A549 (cell line): Measurements from ENCODE around the gene KHDRBS2. TPM values are rescaled to one million over a fixed set of nuclear protein-coding genes. Genes with fewer than 3 reads are reported as not detected.

ENCODE experiments used
- ATAC-seq, 2 experiments: fragments of 200-7000 bp in 1 of 2; fragments of >200 bp in 1 of 2; cut with Nextera tagmentation in 1 of 2; cut with Tn5 transposase in 1 of 2; 3 replicates each; pipeline versions ENCODE4 v1.8.0 to v1.9.1; 2018 to 2020; ENCODE audit warnings: mild to moderate bottlenecking in 1 of 2, moderate library complexity in 1 of 2
- CTCF ChIA-PET: fragments of 300-600 bp; sonication (Branson Sonifier 250); formaldehyde crosslinking; extraction: SDS; loops from one replicate; lab custom pipeline; 2021; ENCODE audit warnings: antibody characterized with exemption, inconsistent platforms; lab: Yijun Ruan, JAX
- POLR2A ChIA-PET: fragments of 350-600 bp; formaldehyde crosslinking; extraction: SDS; loops from one replicate; lab custom pipeline; 2021; ENCODE audit warnings: antibody characterized with exemption, inconsistent platforms; lab: Yijun Ruan, JAX
- DNase-seq, 2 experiments: peaks; one replicate each; pipeline versions ENCODE4 v3.0.0 to v3.0.0-alpha.2; 2011 to 2016; ENCODE audit warnings: low read depth in 1 of 2, low spot score in 1 of 2
- FAIRE-seq: peaks from 2 replicates; lab custom pipeline; 2011; peaks lifted over from hg19 to GRCh38; lab: Jason Lieb, UNC
- H3K27ac ChIP-seq, 2 experiments: fragments of >200 bp; sonication (Bioruptor Twin); formaldehyde crosslinking; 3 replicates each; pipeline ENCODE4 v1.5.1; 2016 to 2017
- H3K4me1 ChIP-seq: fragments of >200 bp; sonication (Bioruptor Twin); formaldehyde crosslinking; 3 replicates; pipeline ENCODE4 v1.6.1; 2016
- H3K4me2 ChIP-seq: fragments of >200 bp; sonication (Bioruptor Twin); formaldehyde crosslinking; 3 replicates; pipeline ENCODE4 v1.6.1; 2016
- H3K4me3 ChIP-seq: fragments of >200 bp; sonication (Bioruptor Twin); formaldehyde crosslinking; 3 replicates; pipeline ENCODE4 v1.5.1; 2016
- H3K9me3 ChIP-seq: fragments of >200 bp; sonication (Bioruptor Twin); formaldehyde crosslinking; 3 replicates; pipeline ENCODE4 v1.6.1; 2016
- BHLHE40 ChIP-seq: IDR thresholded peaks from 2 replicates; pipeline ENCODE4 v1.6.1; 2012; ENCODE audit warnings: low read depth, low read length, inconsistent platforms
- CBX2 ChIP-seq: fragments of 200-600 bp; sonication (generic); IDR thresholded peaks from 2 replicates; pipeline ENCODE4 v1.6.1; 2016; ENCODE audit warnings: low read depth, mild to moderate bottlenecking, borderline replicate concordance
- CEBPB ChIP-seq, 2 experiments: fragments of >200 bp in 1 of 2; sonication (Bioruptor Twin) in 1 of 2; formaldehyde crosslinking in 1 of 2; IDR thresholded peaks; 2 replicates each; pipeline ENCODE4 v1.6.1; 2012 to 2016
- CHD4 ChIP-seq: fragments of 200-600 bp; sonication (generic); IDR thresholded peaks from 2 replicates; pipeline ENCODE4 v1.6.1; 2016; ENCODE audit warnings: antibody characterized with exemption, mild to moderate bottlenecking, borderline replicate concordance
- EHF ChIP-seq: fragments of 250-450 bp; sonication (Bioruptor Pico); IDR thresholded peaks from 2 replicates; pipeline ENCODE4 v1.5.0; 2020; ENCODE audit warnings: mild to moderate bottlenecking
- EHMT2 ChIP-seq: fragments of 200-600 bp; sonication (generic); IDR thresholded peaks from 2 replicates; pipeline ENCODE4 v1.6.1; 2016; ENCODE audit warnings: antibody characterized with exemption, low read depth, mild to moderate bottlenecking, moderate library complexity
- ESRRA ChIP-seq: fragments of 150-350 bp; IDR thresholded peaks from 2 replicates; pipeline ENCODE4 v1.6.1; 2014; ENCODE audit warnings: mild to moderate bottlenecking, low read length, borderline replicate concordance
- GATA3 ChIP-seq: IDR thresholded peaks from 2 replicates; pipeline ENCODE4 v1.6.1; 2012; ENCODE audit warnings: borderline replicate concordance
- HDAC2 ChIP-seq: fragments of 200-600 bp; sonication (generic); IDR thresholded peaks from 2 replicates; pipeline ENCODE4 v1.6.1; 2016
- HEYL ChIP-seq: fragments of 250-450 bp; sonication (Bioruptor Pico); IDR thresholded peaks from 2 replicates; pipeline ENCODE4 v1.8.0; 2021; ENCODE audit warnings: mild to moderate bottlenecking, moderate library complexity
- HOXA7 ChIP-seq: fragments of 250-450 bp; sonication (Bioruptor Pico); IDR thresholded peaks from 2 replicates; pipeline ENCODE4 v1.5.0; 2020; ENCODE audit warnings: mild to moderate bottlenecking, moderate library complexity
- JUN ChIP-seq, 2 experiments: fragments of >200 bp; sonication (Bioruptor Twin); formaldehyde crosslinking; IDR thresholded peaks; 2 replicates in 1 of 2; 3 replicates in 1 of 2; pipeline ENCODE4 v1.6.1; 2016 to 2017
- KDM1A ChIP-seq: fragments of 200-600 bp; sonication (generic); IDR thresholded peaks from 2 replicates; pipeline ENCODE4 v1.6.1; 2016; ENCODE audit warnings: low read depth, mild to moderate bottlenecking
- KDM5A ChIP-seq: fragments of 200-600 bp; sonication (generic); IDR thresholded peaks from 2 replicates; pipeline ENCODE4 v1.6.1; 2016; ENCODE audit warnings: antibody characterized with exemption, mild to moderate bottlenecking
- MAZ ChIP-seq: fragments of 150-350 bp; IDR thresholded peaks from 2 replicates; pipeline ENCODE4 v1.6.1; 2014; ENCODE audit warnings: antibody characterized with exemption, low read depth, low read length, borderline replicate concordance
- MYC ChIP-seq: IDR thresholded peaks from 2 replicates; pipeline ENCODE4 v1.6.1; 2012; ENCODE audit warnings: mild to moderate bottlenecking, inconsistent platforms, low read length, improper control_type of control experiment, borderline replicate concordance
- NFE2L2 ChIP-seq: fragments of 150-350 bp; conservative IDR thresholded peaks from 2 replicates; pipeline ENCODE4 v1.6.1; 2014; ENCODE audit warnings: low read length
- NPAS2 ChIP-seq: fragments of 250-450 bp; sonication (Bioruptor Pico); IDR thresholded peaks from 2 replicates; pipeline ENCODE4 v1.8.0; 2022; ENCODE audit warnings: mild to moderate bottlenecking, moderate library complexity, borderline replicate concordance
- NR3C1 ChIP-seq: fragments of >200 bp; sonication (Bioruptor Twin); formaldehyde crosslinking; IDR thresholded peaks from 3 replicates; pipeline ENCODE4 v1.6.1; 2017
- PHF8 ChIP-seq: fragments of 200-600 bp; sonication (generic); IDR thresholded peaks from 2 replicates; pipeline ENCODE4 v1.6.1; 2016; ENCODE audit warnings: low read depth, mild to moderate bottlenecking, antibody characterized with exemption, moderate library complexity, borderline replicate concordance
- RFX5 ChIP-seq: fragments of 450-650 bp; IDR thresholded peaks from 2 replicates; pipeline ENCODE4 v1.7.1; 2014; ENCODE audit warnings: antibody characterized with exemption, mild to moderate bottlenecking, moderate library complexity
- ZC3H11A ChIP-seq: fragments of 450-650 bp; IDR thresholded peaks from 2 replicates; pipeline ENCODE4 v1.6.1; 2014; ENCODE audit warnings: antibody characterized with exemption, mild to moderate bottlenecking
- ZFP36 ChIP-seq: fragments of 450-650 bp; IDR thresholded peaks from 2 replicates; pipeline ENCODE4 v1.6.1; 2014; ENCODE audit warnings: borderline replicate concordance; ENCODE audit not compliant: partially characterized antibody
- polyA plus RNA-seq, 4 experiments: library from polyadenylated mRNA; depleted of rRNA in 3 of 4; stranded (reverse); fragments of >200 nt; fragmentation: RNase III in 1 of 4; extraction: RNeasy Plus Mini Kit Qiagen cat#74134 plus additional on column Dnase treatment in 1 of 4; gene quantifications; 2 replicates in 3 of 4; 3 replicates in 1 of 4; pipeline ENCODE4 v1.2.3, GENCODE V29; 2011 to 2017
- TF ChIP-seq, protein P1 (sequence below): fragments of 200-600 bp; sonication (generic); IDR thresholded peaks from 2 replicates; pipeline ENCODE4 v1.6.1; 2016; ENCODE audit warnings: antibody characterized with exemption, mild to moderate bottlenecking, moderate library complexity
- TF ChIP-seq, protein P2 (sequence below): IDR thresholded peaks from 2 replicates; pipeline ENCODE4 v1.6.1; 2012; ENCODE audit warnings: low read depth, borderline replicate concordance
- TF ChIP-seq, protein P3 (sequence below): fragments of >200 bp; sonication (Bioruptor Twin); formaldehyde crosslinking; IDR thresholded peaks from 2 replicates; pipeline ENCODE4 v1.6.1; 2016
- TF ChIP-seq, protein P4 (sequence below): fragments of 150-350 bp; IDR thresholded peaks from 2 replicates; pipeline ENCODE4 v1.6.1; 2014; ENCODE audit warnings: low read depth, mild to moderate bottlenecking, low read length
- TF ChIP-seq, protein P5 (sequence below): fragments of >200 bp; sonication (Bioruptor Twin); formaldehyde crosslinking; IDR thresholded peaks from 3 replicates; pipeline ENCODE4 v1.6.1; 2016

The KHDRBS2 gene
- polyA plus RNA-seq, 2 of the 4 experiments (the other 2 are of a cell fraction), result not detected

DNA sequence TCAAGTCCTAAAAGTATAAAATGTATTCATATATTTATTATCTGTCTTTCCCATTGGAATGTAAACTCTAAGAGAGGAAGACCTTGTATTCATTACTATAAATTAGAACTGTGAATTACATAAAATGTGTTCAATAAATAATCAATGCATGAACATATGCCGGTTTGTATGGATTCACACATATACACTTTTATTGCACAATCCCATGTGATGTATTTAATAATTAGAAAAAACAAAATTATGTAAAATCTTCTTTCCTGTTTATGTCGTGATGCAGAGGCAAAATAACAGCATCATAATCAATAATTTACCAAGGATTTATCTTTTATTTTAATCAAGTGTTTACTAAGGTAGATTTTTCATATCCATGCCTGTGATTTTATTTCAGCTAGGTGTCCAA, 240.5 kb downstream of the KHDRBS2 start (continued):
- TF ChIP-seq, protein P1, sequence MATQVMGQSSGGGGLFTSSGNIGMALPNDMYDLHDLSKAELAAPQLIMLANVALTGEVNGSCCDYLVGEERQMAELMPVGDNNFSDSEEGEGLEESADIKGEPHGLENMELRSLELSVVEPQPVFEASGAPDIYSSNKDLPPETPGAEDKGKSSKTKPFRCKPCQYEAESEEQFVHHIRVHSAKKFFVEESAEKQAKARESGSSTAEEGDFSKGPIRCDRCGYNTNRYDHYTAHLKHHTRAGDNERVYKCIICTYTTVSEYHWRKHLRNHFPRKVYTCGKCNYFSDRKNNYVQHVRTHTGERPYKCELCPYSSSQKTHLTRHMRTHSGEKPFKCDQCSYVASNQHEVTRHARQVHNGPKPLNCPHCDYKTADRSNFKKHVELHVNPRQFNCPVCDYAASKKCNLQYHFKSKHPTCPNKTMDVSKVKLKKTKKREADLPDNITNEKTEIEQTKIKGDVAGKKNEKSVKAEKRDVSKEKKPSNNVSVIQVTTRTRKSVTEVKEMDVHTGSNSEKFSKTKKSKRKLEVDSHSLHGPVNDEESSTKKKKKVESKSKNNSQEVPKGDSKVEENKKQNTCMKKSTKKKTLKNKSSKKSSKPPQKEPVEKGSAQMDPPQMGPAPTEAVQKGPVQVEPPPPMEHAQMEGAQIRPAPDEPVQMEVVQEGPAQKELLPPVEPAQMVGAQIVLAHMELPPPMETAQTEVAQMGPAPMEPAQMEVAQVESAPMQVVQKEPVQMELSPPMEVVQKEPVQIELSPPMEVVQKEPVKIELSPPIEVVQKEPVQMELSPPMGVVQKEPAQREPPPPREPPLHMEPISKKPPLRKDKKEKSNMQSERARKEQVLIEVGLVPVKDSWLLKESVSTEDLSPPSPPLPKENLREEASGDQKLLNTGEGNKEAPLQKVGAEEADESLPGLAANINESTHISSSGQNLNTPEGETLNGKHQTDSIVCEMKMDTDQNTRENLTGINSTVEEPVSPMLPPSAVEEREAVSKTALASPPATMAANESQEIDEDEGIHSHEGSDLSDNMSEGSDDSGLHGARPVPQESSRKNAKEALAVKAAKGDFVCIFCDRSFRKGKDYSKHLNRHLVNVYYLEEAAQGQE, result no peak

DNA sequence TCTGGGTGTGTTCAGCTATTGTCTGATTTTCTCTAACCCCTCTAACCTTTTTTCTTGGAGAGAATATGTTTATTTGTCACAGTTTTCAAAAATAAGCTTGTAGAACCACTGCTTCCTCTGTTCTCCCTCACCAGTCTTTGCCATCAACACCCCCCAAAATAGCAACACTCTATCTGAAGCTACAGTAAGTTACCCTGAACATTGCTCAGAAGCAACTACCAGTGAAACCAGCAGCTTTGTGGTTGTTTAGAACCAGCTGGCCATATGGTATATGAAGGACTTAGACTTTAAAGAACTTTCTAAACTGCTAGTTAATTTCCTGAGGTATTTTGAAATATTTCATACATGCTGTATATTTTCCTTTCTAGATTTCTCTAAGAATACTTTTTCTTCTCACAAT, 242.9 kb downstream of the KHDRBS2 start:
- Histone ChIP-seq H3K4me2 (no peak overlapping the region), H3K4me3 (no peak overlapping the region), H3K4me1 (no peaks in the 10 kb centered on the region), H3K27ac (no peak overlapping the region), H3K9me3 (no peaks in the 10 kb centered on the region)
- ATAC-seq, result no peak
- no peak for TF ChIP-seq BHLHE40
- no peak for TF ChIP-seq EHF (CRISPR knock-in tag)
- no peak for TF ChIP-seq JUN (IDR thresholded peaks at IDR 0.05)
- TF ChIP-seq KDM5A, result no peak
- TF ChIP-seq MYC, result no peak
- TF ChIP-seq ESRRA, result no peak
- TF ChIP-seq GATA3, result no peak
- no peak for TF ChIP-seq CEBPB (IDR thresholded peaks at IDR 0.05)
- TF ChIP-seq EHMT2, result no peak
- TF ChIP-seq, protein P2, sequence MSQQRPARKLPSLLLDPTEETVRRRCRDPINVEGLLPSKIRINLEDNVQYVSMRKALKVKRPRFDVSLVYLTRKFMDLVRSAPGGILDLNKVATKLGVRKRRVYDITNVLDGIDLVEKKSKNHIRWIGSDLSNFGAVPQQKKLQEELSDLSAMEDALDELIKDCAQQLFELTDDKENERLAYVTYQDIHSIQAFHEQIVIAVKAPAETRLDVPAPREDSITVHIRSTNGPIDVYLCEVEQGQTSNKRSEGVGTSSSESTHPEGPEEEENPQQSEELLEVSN, result no peak
- TF ChIP-seq, protein P3, sequence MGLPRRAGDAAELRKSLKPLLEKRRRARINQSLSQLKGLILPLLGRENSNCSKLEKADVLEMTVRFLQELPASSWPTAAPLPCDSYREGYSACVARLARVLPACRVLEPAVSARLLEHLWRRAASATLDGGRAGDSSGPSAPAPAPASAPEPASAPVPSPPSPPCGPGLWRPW, result no peak
- no peak for TF ChIP-seq NFE2L2
- TF ChIP-seq CHD4, result no peak
- TF ChIP-seq KDM1A, result no peak
- TF ChIP-seq NPAS2 (CRISPR knock-in tag), result no peak
- no peak for TF ChIP-seq NR3C1
- TF ChIP-seq RFX5, result no peak
- TF ChIP-seq ZC3H11A, result no peak
- TF ChIP-seq HEYL (CRISPR knock-in tag), result no peak
- ChIA-PET POLR2A (no interaction called here), CTCF (no interaction called here)
- no peak for FAIRE-seq
- no peak for DNase-seq

DNA sequence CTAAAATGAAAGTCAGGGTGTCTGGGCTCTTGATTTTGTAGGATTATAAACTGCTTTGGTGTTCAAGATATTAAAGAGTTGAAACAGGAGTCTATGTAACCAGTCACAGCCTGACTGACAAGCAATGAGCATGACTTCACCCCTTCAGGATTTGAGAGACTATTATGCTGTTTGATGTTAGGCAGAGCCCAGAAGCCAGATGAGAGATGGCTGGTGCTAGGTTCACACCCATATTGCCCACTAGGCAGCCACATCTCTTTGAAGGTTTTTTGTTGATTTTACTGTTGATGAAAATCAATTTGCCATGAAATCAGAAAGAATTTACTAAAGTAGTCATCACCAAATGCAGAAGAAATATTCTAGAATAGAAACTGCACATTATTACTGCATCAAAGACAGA, 243.6 kb downstream of the KHDRBS2 start:
- DNase-seq, result no peak
- no peak for TF ChIP-seq CBX2
- no peak for TF ChIP-seq HDAC2
- TF ChIP-seq MAZ, result no peak
- TF ChIP-seq MYC, result no peak
- no peak for TF ChIP-seq PHF8
- TF ChIP-seq ESRRA, result no peak
- TF ChIP-seq, protein P3, result no peak
- TF ChIP-seq ZFP36, result no peak
- TF ChIP-seq, protein P4, sequence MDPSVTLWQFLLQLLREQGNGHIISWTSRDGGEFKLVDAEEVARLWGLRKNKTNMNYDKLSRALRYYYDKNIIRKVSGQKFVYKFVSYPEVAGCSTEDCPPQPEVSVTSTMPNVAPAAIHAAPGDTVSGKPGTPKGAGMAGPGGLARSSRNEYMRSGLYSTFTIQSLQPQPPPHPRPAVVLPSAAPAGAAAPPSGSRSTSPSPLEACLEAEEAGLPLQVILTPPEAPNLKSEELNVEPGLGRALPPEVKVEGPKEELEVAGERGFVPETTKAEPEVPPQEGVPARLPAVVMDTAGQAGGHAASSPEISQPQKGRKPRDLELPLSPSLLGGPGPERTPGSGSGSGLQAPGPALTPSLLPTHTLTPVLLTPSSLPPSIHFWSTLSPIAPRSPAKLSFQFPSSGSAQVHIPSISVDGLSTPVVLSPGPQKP, result no peak
- TF ChIP-seq, protein P5, sequence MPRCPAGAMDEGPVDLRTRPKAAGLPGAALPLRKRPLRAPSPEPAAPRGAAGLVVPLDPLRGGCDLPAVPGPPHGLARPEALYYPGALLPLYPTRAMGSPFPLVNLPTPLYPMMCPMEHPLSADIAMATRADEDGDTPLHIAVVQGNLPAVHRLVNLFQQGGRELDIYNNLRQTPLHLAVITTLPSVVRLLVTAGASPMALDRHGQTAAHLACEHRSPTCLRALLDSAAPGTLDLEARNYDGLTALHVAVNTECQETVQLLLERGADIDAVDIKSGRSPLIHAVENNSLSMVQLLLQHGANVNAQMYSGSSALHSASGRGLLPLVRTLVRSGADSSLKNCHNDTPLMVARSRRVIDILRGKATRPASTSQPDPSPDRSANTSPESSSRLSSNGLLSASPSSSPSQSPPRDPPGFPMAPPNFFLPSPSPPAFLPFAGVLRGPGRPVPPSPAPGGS, result no peak
- no peak for TF ChIP-seq HOXA7 (CRISPR knock-in tag)
- no peak for TF ChIP-seq KDM5A
- no peak for ATAC-seq
- Histone ChIP-seq H3K4me1 (no peaks in the 10 kb centered on the region), H3K4me3 (no peak overlapping the region), H3K4me2 (no peak overlapping the region), H3K27ac (no peak overlapping the region), H3K9me3 (no peaks in the 10 kb centered on the region)
- no peak for FAIRE-seq
- ChIA-PET POLR2A (no interaction called here), CTCF (no interaction called here)
